Measurements from ENCODE around the gene EXOG. TPM values are rescaled to one million over a fixed set of nuclear protein-coding genes. Genes with fewer than 3 reads are reported as not detected.

EXOG gene
- total RNA-seq, 1 donor from 2014 or later, result 18.4 TPM

- H3K4me3 Mint-ChIP-seq (ENCODE audit: unreplicated experiment), result no peak overlapping the region
- peak; percentile 71 for DNase-seq (ENCODE audit: extremely low spot score, unreplicated experiment)
- no peak overlapping the region for H3K27ac Mint-ChIP-seq (ENCODE audit: unreplicated experiment)
- H3K27me3 Mint-ChIP-seq (ENCODE audit: unreplicated experiment), result peaks cover 19% of the 10 kb centered on the region
- H3K4me1 Mint-ChIP-seq (ENCODE audit: unreplicated experiment), result no peaks in the 10 kb centered on the region
- no peaks in the 10 kb centered on the region for H3K36me3 Mint-ChIP-seq (ENCODE audit: unreplicated experiment)
- no peak for TF ChIP-seq CTCF (IDR thresholded peaks at IDR 0.05)
- peaks cover 5% of the 10 kb centered on the region for H3K9me3 Mint-ChIP-seq (ENCODE audit: unreplicated experiment)
These were observed 52.9 kb downstream of the EXOG start for GRCh38 chr3:38549082-38549481.

GRCh38 chr3:38549486-38549885 is 53.3 kb downstream of the EXOG start:
- DNase-seq (ENCODE audit: extremely low spot score, unreplicated experiment), result peak; percentile 79
- H3K27me3 Mint-ChIP-seq (ENCODE audit: unreplicated experiment), result peaks cover 20% of the 10 kb centered on the region
- H3K4me1 Mint-ChIP-seq (ENCODE audit: unreplicated experiment), result no peaks in the 10 kb centered on the region
- H3K36me3 Mint-ChIP-seq (ENCODE audit: unreplicated experiment), result no peaks in the 10 kb centered on the region
- no peak overlapping the region for H3K4me3 Mint-ChIP-seq (ENCODE audit: unreplicated experiment)
- H3K27ac Mint-ChIP-seq (ENCODE audit: unreplicated experiment), result no peak overlapping the region
- peaks cover 8% of the 10 kb centered on the region for H3K9me3 Mint-ChIP-seq (ENCODE audit: unreplicated experiment)
- no peak for TF ChIP-seq CTCF (IDR thresholded peaks at IDR 0.05)

DNA sequence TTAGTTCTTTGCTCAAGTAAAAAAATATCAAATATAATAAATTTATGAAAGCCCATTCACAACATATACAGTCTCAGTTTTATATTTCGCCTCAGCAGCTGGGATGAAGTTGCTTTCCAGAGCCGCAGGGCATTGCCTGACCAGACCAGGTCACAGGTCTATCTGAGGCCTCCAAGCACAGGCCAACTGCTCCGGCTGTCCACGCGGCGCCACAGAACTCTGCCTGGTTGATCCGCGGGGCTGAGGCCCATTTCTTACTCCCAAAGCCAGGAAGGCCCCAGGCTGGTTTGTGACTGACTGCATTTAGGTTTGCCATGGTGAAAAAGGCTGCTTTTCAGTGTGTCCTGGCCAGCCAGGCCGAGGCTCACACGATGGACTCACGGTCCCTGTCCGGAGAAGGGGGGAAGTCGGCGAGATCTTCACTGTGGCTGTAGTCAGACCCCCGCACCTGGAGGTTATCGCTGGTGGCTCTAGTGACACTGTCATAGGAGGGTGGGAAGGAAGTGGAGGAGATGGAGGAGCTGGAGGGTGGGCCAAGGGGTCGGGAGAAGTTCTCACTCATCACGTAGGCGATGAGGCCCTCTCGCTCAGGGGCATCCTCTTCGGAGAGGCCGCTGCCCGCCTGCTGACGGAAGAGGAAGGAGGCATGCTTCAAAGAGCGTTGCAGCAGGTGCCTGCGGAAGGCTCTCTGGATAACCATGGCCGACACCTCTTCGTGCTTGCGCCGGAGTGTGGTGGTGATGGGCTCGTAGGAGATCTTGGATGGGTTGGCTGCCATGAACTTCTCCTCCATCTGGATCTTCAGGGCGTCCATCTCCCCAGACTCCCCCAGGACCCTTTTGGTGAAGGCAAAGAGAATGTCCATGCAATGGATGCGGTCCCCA is 54.1 kb downstream of the EXOG start:
- DNase-seq (ENCODE audit: extremely low spot score, unreplicated experiment), result peak; percentile 75
- Mint-ChIP-seq H3K9me3 (ENCODE audit: unreplicated experiment) (peaks cover 8% of the 10 kb centered on the region), H3K27me3 (ENCODE audit: unreplicated experiment) (peaks cover 20% of the 10 kb centered on the region), H3K4me3 (ENCODE audit: unreplicated experiment) (no peak overlapping the region), H3K4me1 (ENCODE audit: unreplicated experiment) (no peaks in the 10 kb centered on the region), H3K36me3 (ENCODE audit: unreplicated experiment) (no peaks in the 10 kb centered on the region), H3K27ac (ENCODE audit: unreplicated experiment) (no peak overlapping the region)
- TF ChIP-seq CTCF (IDR thresholded peaks at IDR 0.05), result no peak

GRCh38 chr3:38551026-38551832 is 55.1 kb downstream of the EXOG start:
- DNase-seq (ENCODE audit: extremely low spot score, unreplicated experiment), result peak; percentile 75
- H3K27ac Mint-ChIP-seq (ENCODE audit: unreplicated experiment), result no peak overlapping the region
- no peak for TF ChIP-seq CTCF (IDR thresholded peaks at IDR 0.05)
- no peaks in the 10 kb centered on the region for H3K36me3 Mint-ChIP-seq (ENCODE audit: unreplicated experiment)
- H3K4me1 Mint-ChIP-seq (ENCODE audit: unreplicated experiment), result no peaks in the 10 kb centered on the region
- no peak overlapping the region for H3K4me3 Mint-ChIP-seq (ENCODE audit: unreplicated experiment)
- peaks cover 11% of the 10 kb centered on the region for H3K27me3 Mint-ChIP-seq (ENCODE audit: unreplicated experiment)
- peaks cover 8% of the 10 kb centered on the region for H3K9me3 Mint-ChIP-seq (ENCODE audit: unreplicated experiment)

- H3K27ac Mint-ChIP-seq (ENCODE audit: unreplicated experiment), result no peak overlapping the region
- peaks cover 8% of the 10 kb centered on the region for H3K9me3 Mint-ChIP-seq (ENCODE audit: unreplicated experiment)
- peak; percentile 59 for DNase-seq (ENCODE audit: extremely low spot score, unreplicated experiment)
- no peak for TF ChIP-seq CTCF (IDR thresholded peaks at IDR 0.05)
- H3K4me3 Mint-ChIP-seq (ENCODE audit: unreplicated experiment), result no peak overlapping the region
- no peaks in the 10 kb centered on the region for H3K4me1 Mint-ChIP-seq (ENCODE audit: unreplicated experiment)
- no peaks in the 10 kb centered on the region for H3K36me3 Mint-ChIP-seq (ENCODE audit: unreplicated experiment)
- H3K27me3 Mint-ChIP-seq (ENCODE audit: unreplicated experiment), result peaks cover 4% of the 10 kb centered on the region
These were observed 56.2 kb downstream of the EXOG start for GRCh38 chr3:38552364-38552763.
